Common myeloid progenitor, CD34-positive (primary cell): Measurements from ENCODE around the gene ARHGAP8.

Experiments
- CTCF ChIA-PET: fragments of 350-600 bp; sonication (Branson Sonifier 250); formaldehyde crosslinking; loops from one replicate; lab custom pipeline; 2021; ENCODE audit warnings: antibody characterized with exemption; lab: Charles Lee
- POLR2A ChIA-PET: fragments of 350-600 bp; sonication (Branson Sonifier 250); formaldehyde crosslinking; loops from one replicate; lab custom pipeline; 2021; ENCODE audit warnings: antibody characterized with exemption; lab: Charles Lee
- DNase-seq, 3 donors: peaks; one replicate each; pipeline versions ENCODE4 v3.0.0 to v3.0.0-alpha.2; 2013
- H3K27ac ChIP-seq, 2 experiments: 1 replicate in 1 of 2; 2 replicates in 1 of 2; pipeline ENCODE4 v1.7.0; 2013; ENCODE audit warnings: inconsistent platforms in 2 of 2, low read length in 2 of 2, mild to moderate bottlenecking in 2 of 2, low read depth in 1 of 2, moderate library complexity in 1 of 2; ENCODE audit not compliant: severe bottlenecking in 2 of 2, insufficient read depth in 1 of 2, poor library complexity in 1 of 2
- H3K27me3 ChIP-seq, 5 experiments: replicated peaks in 2 of 5; 1 replicate in 3 of 5; 2 replicates in 2 of 5; pipeline versions ENCODE4 v1.6.1 to v1.7.0; 2013; ENCODE audit warnings: low read length in 4 of 5, mild to moderate bottlenecking in 2 of 5, moderate library complexity in 2 of 5, inconsistent platforms in 1 of 5; ENCODE audit not compliant: insufficient read depth in 5 of 5, control insufficient read depth in 4 of 5
- H3K36me3 ChIP-seq, 4 experiments: 1 replicate in 2 of 4; 2 replicates in 2 of 4; pipeline versions ENCODE4 v1.6.1 to v1.7.0; 2013; ENCODE audit warnings: low read length in 3 of 4, control low read depth in 1 of 4, mild to moderate bottlenecking in 1 of 4; ENCODE audit not compliant: control insufficient read depth in 4 of 4, insufficient read depth in 4 of 4
- H3K4me1 ChIP-seq, 4 experiments: 1 replicate in 3 of 4; 2 replicates in 1 of 4; pipeline versions ENCODE4 v1.6.1 to v1.7.1; 2013; ENCODE audit warnings: low read length in 3 of 4, mild to moderate bottlenecking in 3 of 4, control low read depth in 1 of 4, inconsistent platforms in 1 of 4, moderate library complexity in 1 of 4; ENCODE audit not compliant: control insufficient read depth in 4 of 4, insufficient read depth in 4 of 4; ENCODE audit errors: control extremely low read depth in 1 of 4
- H3K4me3 ChIP-seq, 7 experiments: 1 replicate in 4 of 7; 2 replicates in 3 of 7; pipeline versions ENCODE4 v1.5.1 to v1.7.0; 2013; ENCODE audit warnings: mild to moderate bottlenecking in 7 of 7, low read length in 6 of 7, moderate library complexity in 6 of 7, inconsistent platforms in 2 of 7, low read depth in 2 of 7, control low read depth in 1 of 7; ENCODE audit not compliant: insufficient read depth in 4 of 7, control insufficient read depth in 1 of 7; ENCODE audit errors: extremely low read depth in 1 of 7
- H3K9me3 ChIP-seq, 5 experiments: 1 replicate in 4 of 5; 2 replicates in 1 of 5; pipeline versions ENCODE4 v1.6.1 to v1.7.1; 2013; ENCODE audit warnings: low read length in 4 of 5, mild to moderate bottlenecking in 2 of 5, inconsistent platforms in 1 of 5, low read depth in 1 of 5, moderate library complexity in 1 of 5; ENCODE audit not compliant: control insufficient read depth in 4 of 5, insufficient read depth in 2 of 5; ENCODE audit errors: control extremely low read depth in 1 of 5
- WGBS: methylation state at CpG from one replicate; pipeline ENCODE4 v1.1.5; 2013; ENCODE audit not compliant: insufficient coverage; 5-methylcytosine and 5-hydroxymethylcytosine counted together

ARHGAP8 gene

GRCh38 chr22:44714703-44715350 is 37.5 kb upstream of the ARHGAP8 start:
- H3K27me3 ChIP-seq: no peaks in the 10 kb centered on the region
- DNase-seq: no peak
- H3K4me3 ChIP-seq: no peak overlapping the region
- ChIA-PET POLR2A (no interaction called here), CTCF (interaction anchor here (0.8 to 2.8 kb wide), 7 partner anchors 8 to 56 kb away, joined by 3 to 11 read pairs (median 3); no protein-coding TSS in a partner anchor)
- H3K36me3 ChIP-seq: peaks cover 0 to 12% (median 8%) of the 10 kb centered on the region in 4 experiments
- H3K27ac ChIP-seq: no peak overlapping the region
- WGBS: 75% methylated on average over 17 of the region's 18 CpGs
- no peaks in the 10 kb centered on the region for H3K9me3 ChIP-seq
- H3K4me1 ChIP-seq: peaks cover 0 to 27% (median 22%) of the 10 kb centered on the region in 4 experiments

GRCh38 chr22:44718418-44718817 is 34.0 kb upstream of the ARHGAP8 start:
- ChIA-PET CTCF (interaction anchor here (0.6 to 1.1 kb wide), 3 partner anchors 13 to 1401 kb away, joined by 3 read pairs; no protein-coding TSS in a partner anchor), POLR2A (no interaction called here)
- H3K36me3 ChIP-seq: peaks cover 0 to 32% (median 16%) of the 10 kb centered on the region in 4 experiments
- H3K4me3 ChIP-seq: no peak overlapping the region
- no peak overlapping the region for H3K27ac ChIP-seq
- H3K9me3 ChIP-seq: no peaks in the 10 kb centered on the region
- DNase-seq: no peak
- H3K4me1 ChIP-seq: peaks cover 0 to 9% (median 2%) of the 10 kb centered on the region in 4 experiments
- H3K27me3 ChIP-seq: no peaks in the 10 kb centered on the region
- WGBS: 92% methylated on average over 2 of the region's 3 CpGs

GRCh38 chr22:44719586-44720368 is 32.6 kb upstream of the ARHGAP8 start:
- no peaks in the 10 kb centered on the region for H3K4me1 ChIP-seq
- CTCF ChIA-PET: interaction anchor here (1.1 to 1.5 kb wide), 2 partner anchors 14 to 22 kb away, joined by 3 to 4 read pairs; no protein-coding TSS in a partner anchor
- POLR2A ChIA-PET: no interaction called here

GRCh38 chr22:44721213-44721612 is 31.2 kb upstream of the ARHGAP8 start:
- peaks cover 0 to 29% (median 17%) of the 10 kb centered on the region in 4 experiments for H3K36me3 ChIP-seq
- no peaks in the 10 kb centered on the region for H3K4me1 ChIP-seq
- H3K4me3 ChIP-seq: no peak overlapping the region
- no peak for DNase-seq
- 100% methylated on average over 6 of the region's 7 CpGs for WGBS
- CTCF ChIA-PET: interaction anchor here (3.2 kb wide), 1 partner anchor 15 kb away, joined by 11 read pairs; no protein-coding TSS in a partner anchor
- H3K27ac ChIP-seq: no peak overlapping the region
- POLR2A ChIA-PET: no interaction called here
- no peaks in the 10 kb centered on the region for H3K9me3 ChIP-seq
- H3K27me3 ChIP-seq: no peaks in the 10 kb centered on the region

More at GRCh38 chr22:44719586-44720368, 32.6 kb upstream of the ARHGAP8 start:
- DNase-seq: no peak
- H3K4me3 ChIP-seq: no peak overlapping the region
- peaks cover 0 to 31% (median 15%) of the 10 kb centered on the region in 4 experiments for H3K36me3 ChIP-seq
- no peak overlapping the region for H3K27ac ChIP-seq
- WGBS: 77% methylated on average over 12 of the region's 13 CpGs
- H3K9me3 ChIP-seq: no peaks in the 10 kb centered on the region
- H3K27me3 ChIP-seq: no peaks in the 10 kb centered on the region

- CTCF ChIA-PET: interaction anchor here (0.8 to 3.2 kb wide), 2 partner anchors 8 to 13 kb away, joined by 3 to 11 read pairs; no protein-coding TSS in a partner anchor
- DNase-seq: no peak
- H3K27ac ChIP-seq: no peak overlapping the region
- no peaks in the 10 kb centered on the region for H3K27me3 ChIP-seq
- H3K9me3 ChIP-seq: no peaks in the 10 kb centered on the region
- peaks cover 0 to 38% (median 20%) of the 10 kb centered on the region in 4 experiments for H3K36me3 ChIP-seq
- WGBS: 100% methylated on average over 2 of the region's 2 CpGs
- POLR2A ChIA-PET: no interaction called here
- no peak overlapping the region for H3K4me3 ChIP-seq
- peaks cover 0 to 6% (median 5%) of the 10 kb centered on the region in 4 experiments for H3K4me1 ChIP-seq
Measured at GRCh38 chr22:44722611-44723010, 29.8 kb upstream of the ARHGAP8 start.

GRCh38 chr22:44723801-44724200 is 28.6 kb upstream of the ARHGAP8 start:
- Histone ChIP-seq H3K36me3 (peaks cover 0 to 44% (median 19%) of the 10 kb centered on the region in 4 experiments), H3K27me3 (no peaks in the 10 kb centered on the region), H3K4me1 (peaks cover 0 to 18% (median 16%) of the 10 kb centered on the region in 4 experiments), H3K9me3 (no peaks in the 10 kb centered on the region), H3K27ac (no peak overlapping the region), H3K4me3 (no peak overlapping the region)
- ChIA-PET CTCF (interaction anchor here (1.7 kb wide), 1 partner anchor 26 kb away, joined by 4 read pairs; no protein-coding TSS in a partner anchor), POLR2A (no interaction called here)
- DNase-seq: peak; percentile 25 to 46 (median 40)
- 92% methylated on average over 2 of the region's 2 CpGs for WGBS
